Activated naive CD8-positive, alpha-beta T cell (primary cell): ENCODE results near the gene PPP1CB.
A peak's percentile ranks its signal among the peaks of the same experiment; 100 is the strongest.
"Not testable (repeated sequence)": the region's sequence is repeated elsewhere in the genome, so short reads cannot be mapped to it uniquely, and the experiment has no call there.

Experiments used
- H3K27ac Mint-ChIP-seq: one replicate; pipeline ENCODE4 v1.8.0; 2021; ENCODE audit warnings: mixed read lengths
- H3K27me3 Mint-ChIP-seq: one replicate; pipeline ENCODE4 v1.8.0; 2021; ENCODE audit warnings: mixed read lengths
- H3K36me3 Mint-ChIP-seq: one replicate; pipeline ENCODE4 v1.8.0; 2021; ENCODE audit warnings: mixed read lengths
- H3K4me1 Mint-ChIP-seq: one replicate; pipeline ENCODE4 v1.8.0; 2021; ENCODE audit warnings: low read depth, mixed read lengths
- H3K4me3 Mint-ChIP-seq: one replicate; pipeline ENCODE4 v1.8.0; 2021; ENCODE audit warnings: mild to moderate bottlenecking, mixed read lengths
- H3K9me3 Mint-ChIP-seq: one replicate; pipeline ENCODE4 v1.8.0; 2021; ENCODE audit warnings: low read depth, mixed read lengths

The PPP1CB gene

DNA sequence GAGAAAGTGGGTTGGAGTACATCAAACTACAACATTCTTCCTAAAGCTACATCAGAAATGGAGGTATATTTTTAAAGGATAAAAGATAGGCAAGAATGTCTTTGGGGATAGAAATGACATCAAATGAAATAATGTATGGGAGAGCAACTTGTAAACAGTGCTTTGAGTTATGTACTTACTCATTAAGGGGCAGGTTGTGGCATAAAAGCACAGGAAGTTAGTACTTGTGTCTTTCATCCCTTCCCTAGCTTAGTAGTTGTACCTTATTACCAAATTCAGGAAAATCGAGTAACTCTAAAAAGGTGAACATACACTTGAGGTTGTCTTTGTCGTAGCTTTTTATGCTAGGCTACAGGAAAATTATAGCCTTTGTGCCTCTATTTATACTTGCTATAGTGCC is 28.9 kb downstream of the PPP1CB start:
- Mint-ChIP-seq H3K36me3 (peaks cover 9% of the 10 kb centered on the region), H3K9me3 (no peaks in the 10 kb centered on the region), H3K27me3 (no peaks in the 10 kb centered on the region), H3K27ac (peak overlapping the region; percentile 7), H3K4me3 (no peak overlapping the region), H3K4me1 (peaks cover 23% of the 10 kb centered on the region)

DNA sequence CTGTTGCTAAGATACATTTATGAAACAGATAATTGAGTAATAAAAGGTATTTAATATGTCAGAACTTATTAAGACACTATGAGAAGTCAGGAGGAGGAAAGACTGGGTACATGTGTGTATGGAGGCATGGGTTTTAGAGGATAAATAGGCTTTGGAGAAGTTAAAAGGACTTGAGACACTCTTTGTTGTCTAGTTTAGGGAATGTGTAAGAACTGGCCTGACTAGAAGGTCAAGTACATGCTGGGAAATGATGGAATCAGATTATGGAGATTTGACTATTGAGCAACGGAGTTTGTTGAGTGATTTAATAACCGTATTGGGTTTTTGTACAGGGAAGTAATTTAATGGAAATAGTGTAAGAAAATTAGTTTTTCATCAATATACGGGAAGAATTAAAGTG is 30.8 kb downstream of the PPP1CB start:
- no peak overlapping the region for H3K27ac Mint-ChIP-seq
- H3K9me3 Mint-ChIP-seq: no peaks in the 10 kb centered on the region
- peaks cover 16% of the 10 kb centered on the region for H3K4me1 Mint-ChIP-seq
- no peaks in the 10 kb centered on the region for H3K27me3 Mint-ChIP-seq
- no peak overlapping the region for H3K4me3 Mint-ChIP-seq
- H3K36me3 Mint-ChIP-seq: peaks cover 11% of the 10 kb centered on the region

DNA sequence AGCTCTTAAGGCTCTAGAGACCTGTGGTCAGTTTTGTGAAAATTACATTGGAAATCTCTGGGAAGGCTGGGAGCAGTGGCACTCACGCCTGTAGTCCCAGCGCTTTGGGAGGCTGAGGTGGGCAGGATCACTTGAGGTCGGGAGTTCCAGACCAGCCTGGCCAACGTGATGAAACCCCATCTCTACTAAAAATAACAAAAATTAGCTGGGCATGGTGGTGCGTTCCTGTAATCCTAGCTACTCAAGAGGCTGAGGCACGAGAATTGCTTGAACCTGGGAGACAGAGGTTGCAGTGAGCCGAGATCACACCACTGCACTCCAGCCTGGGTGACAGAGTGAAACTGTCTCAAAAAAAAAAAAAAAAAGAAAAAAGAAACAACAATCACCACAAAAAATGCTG is 32.9 kb downstream of the PPP1CB start:
- H3K4me1 Mint-ChIP-seq, H3K9me3 Mint-ChIP-seq, H3K27ac Mint-ChIP-seq, H3K4me3 Mint-ChIP-seq, H3K27me3 Mint-ChIP-seq: not testable (repeated sequence)
- peaks cover 17% of the 10 kb centered on the region for H3K36me3 Mint-ChIP-seq

DNA sequence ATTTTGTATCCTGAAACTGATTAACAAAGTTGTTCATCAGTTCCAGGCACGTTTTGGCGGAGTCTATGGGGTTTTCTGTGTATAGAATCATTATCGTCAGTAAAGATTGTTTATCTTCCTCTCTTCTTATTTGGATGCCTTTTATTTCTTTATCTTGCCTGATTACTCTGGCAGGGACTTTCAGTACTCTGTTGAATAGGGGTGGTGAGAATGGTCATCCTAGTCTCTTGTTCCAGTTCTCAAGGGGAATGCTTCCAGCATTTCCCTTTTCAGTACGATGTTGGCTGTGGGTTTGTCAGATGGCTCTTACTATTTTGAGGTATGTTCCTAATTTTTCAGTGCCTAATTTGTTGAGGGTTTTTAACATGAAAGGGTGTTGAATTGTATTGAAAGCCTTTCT is 45.0 kb downstream of the PPP1CB start:
- Mint-ChIP-seq H3K27ac (peak overlapping the region; percentile 47), H3K9me3 (peaks cover 4% of the 10 kb centered on the region), H3K36me3 (peaks cover 33% of the 10 kb centered on the region), H3K27me3 (no peaks in the 10 kb centered on the region), H3K4me1 (peaks cover 39% of the 10 kb centered on the region), H3K4me3 (no peak overlapping the region)

DNA sequence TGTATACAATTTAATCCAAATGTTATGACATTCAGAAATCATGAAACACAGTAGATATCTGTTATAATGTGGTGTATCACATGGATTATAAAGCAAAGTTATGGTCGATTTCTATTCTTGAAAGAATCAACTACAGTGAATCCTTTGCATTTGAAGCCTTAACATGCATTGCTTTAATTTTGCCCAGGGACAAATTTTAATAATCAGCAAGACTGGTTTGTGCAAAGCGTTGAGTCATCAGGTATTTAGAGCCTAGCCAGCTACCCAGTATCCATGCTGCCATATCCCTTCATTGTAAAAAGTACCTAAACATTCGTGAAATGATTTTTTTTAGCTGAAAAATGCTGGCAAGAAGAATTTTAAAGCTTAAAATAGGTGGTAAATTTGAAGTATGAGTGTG is 50.1 kb downstream of the PPP1CB start:
- H3K27ac Mint-ChIP-seq: peak overlapping the region; percentile 8
- no peaks in the 10 kb centered on the region for H3K27me3 Mint-ChIP-seq

DNA sequence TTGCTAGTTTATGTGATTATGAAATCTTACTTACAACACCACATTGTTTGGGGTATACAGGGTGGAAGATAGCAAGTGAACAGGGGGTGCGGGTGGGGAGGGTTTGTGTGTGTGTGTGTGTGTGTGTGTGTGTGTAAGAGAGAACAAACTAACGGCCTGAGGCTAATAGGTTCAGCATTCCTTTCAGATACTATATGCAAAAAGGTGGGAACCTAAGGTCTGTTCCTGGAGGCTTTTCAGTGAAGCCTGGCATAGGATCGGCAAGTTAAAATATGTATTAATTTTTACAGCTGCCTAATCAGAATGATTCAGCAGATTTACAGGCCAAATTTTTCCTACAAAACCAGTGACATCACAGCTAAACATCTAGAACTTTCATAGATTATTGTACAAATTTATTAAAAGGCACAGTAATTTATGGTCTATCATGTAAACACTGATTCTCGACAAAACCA is 51.4 kb downstream of the PPP1CB start:
- H3K27me3 Mint-ChIP-seq: no peaks in the 10 kb centered on the region
- H3K4me3 Mint-ChIP-seq: no peak overlapping the region
- H3K27ac Mint-ChIP-seq: peak overlapping the region; percentile 47
- H3K36me3 Mint-ChIP-seq: peaks cover 13% of the 10 kb centered on the region
- H3K4me1 Mint-ChIP-seq: peaks cover 11% of the 10 kb centered on the region
- no peaks in the 10 kb centered on the region for H3K9me3 Mint-ChIP-seq

More for the DNA sequence above, 50.1 kb downstream of the PPP1CB start:
- peaks cover 22% of the 10 kb centered on the region for H3K4me1 Mint-ChIP-seq
- H3K4me3 Mint-ChIP-seq: no peak overlapping the region
- H3K36me3 Mint-ChIP-seq: peaks cover 19% of the 10 kb centered on the region
- no peaks in the 10 kb centered on the region for H3K9me3 Mint-ChIP-seq

DNA sequence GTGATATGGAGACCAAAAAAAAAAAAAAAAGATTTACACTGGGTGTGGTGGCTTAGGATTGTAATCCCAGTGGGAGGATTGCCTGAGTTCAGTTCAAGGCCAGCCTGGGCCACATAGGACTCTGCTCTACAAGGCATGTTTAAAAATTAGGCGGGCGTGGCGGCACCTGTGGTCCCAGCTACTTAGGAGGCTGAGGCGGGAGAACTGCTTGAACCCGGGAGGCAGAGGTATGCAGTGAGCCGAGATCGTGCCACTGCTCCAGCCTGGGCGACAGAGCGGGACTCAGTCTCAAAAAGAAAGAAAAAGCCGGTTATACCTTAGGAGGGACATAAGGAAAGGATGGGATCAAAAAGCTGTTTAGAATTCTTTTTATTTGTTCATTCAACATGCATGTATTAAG is 58.3 kb downstream of the PPP1CB start:
- H3K27me3 Mint-ChIP-seq: no peaks in the 10 kb centered on the region
- no peak overlapping the region for H3K27ac Mint-ChIP-seq

DNA sequence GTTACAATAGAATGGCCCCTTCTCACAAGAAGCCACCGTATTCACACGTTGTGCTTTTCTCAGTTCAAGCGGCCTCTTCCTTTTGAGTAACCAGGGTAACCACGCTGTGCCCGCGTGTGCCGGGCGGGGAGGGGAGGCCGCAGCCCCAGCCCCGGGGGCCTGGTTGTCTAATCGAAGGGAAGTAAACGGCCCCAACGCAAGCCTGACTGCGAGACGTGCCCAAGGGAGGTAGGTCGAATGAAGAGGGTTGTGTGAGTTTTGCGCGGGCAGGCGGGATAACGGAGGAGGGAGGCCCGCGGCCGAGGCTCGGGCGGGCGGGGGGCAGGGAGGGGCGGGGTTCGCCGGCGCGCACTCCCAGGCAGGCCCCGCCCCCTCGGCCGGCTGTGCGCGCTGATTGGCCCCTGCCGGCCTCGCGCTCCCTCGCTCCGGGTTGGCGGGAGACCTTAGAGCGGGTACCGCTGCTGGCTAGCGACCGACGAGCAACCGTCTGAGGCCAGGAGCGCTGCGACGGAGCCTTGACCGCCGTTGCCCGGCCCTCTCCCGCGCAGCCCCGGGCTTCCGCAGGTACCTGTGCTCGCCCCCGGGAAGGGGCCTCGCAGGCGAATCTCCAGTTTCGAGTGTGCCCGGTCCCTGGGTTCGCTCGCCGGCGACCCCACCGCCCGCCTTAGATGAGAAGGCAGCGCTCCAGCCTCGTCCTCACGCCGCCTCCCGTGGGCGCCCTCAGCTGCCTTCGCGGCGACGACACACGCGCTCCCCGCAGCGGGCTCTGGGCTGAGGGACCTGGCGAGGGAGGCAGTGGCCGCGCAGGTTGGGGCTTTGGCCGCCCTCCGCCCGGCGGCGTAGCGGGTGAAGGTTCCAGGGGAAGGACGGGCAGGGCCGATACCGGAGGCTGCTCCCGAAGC is 59.0 kb downstream of the PPP1CB start, which contains the start of gene SPDYA:
SPDYA (plus strand) TSS at position 451 of the 902 bp plus-strand sequence. CDS start 5,181 bp downstream, outside the sequence.
- Mint-ChIP-seq H3K27me3 (no peaks in the 10 kb centered on the region), H3K36me3 (peaks cover 2% of the 10 kb centered on the region), H3K9me3 (no peaks in the 10 kb centered on the region), H3K27ac (peak within 1 kb of the TSS; percentile 66), H3K4me3 (peak within 1 kb of the TSS; percentile 82), H3K4me1 (peaks cover 11% of the 10 kb centered on the region)

More for the DNA sequence above, 58.3 kb downstream of the PPP1CB start:
- H3K4me3 Mint-ChIP-seq: peak overlapping the region; percentile 82
- no peaks in the 10 kb centered on the region for H3K9me3 Mint-ChIP-seq
- peaks cover 11% of the 10 kb centered on the region for H3K4me1 Mint-ChIP-seq
- H3K36me3 Mint-ChIP-seq: peaks cover 2% of the 10 kb centered on the region

DNA sequence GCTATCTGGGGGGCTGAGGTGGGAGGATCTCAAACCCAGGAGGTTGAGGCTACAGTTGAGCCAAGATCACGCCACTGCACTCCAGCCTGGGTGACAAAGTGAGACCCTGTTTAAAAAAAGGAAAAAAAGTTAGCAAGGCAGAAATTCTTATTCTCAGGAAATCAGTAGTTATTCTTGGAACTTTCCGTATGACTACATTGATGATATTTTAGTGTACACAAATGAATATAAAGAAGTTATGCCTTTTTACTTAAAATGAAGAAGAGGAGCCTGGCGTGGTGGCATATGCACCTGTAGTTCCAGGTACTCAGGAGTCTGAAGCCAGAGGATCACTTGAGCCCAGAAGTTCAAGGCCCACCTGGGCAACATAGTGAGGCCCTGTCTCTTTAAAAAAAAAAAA is 66.4 kb downstream of the PPP1CB start:
- Mint-ChIP-seq H3K4me3 (no peak overlapping the region), H3K36me3 (no peaks in the 10 kb centered on the region), H3K27me3 (no peaks in the 10 kb centered on the region), H3K4me1 (peaks cover 2% of the 10 kb centered on the region), H3K27ac (no peak overlapping the region), H3K9me3 (no peaks in the 10 kb centered on the region)

DNA sequence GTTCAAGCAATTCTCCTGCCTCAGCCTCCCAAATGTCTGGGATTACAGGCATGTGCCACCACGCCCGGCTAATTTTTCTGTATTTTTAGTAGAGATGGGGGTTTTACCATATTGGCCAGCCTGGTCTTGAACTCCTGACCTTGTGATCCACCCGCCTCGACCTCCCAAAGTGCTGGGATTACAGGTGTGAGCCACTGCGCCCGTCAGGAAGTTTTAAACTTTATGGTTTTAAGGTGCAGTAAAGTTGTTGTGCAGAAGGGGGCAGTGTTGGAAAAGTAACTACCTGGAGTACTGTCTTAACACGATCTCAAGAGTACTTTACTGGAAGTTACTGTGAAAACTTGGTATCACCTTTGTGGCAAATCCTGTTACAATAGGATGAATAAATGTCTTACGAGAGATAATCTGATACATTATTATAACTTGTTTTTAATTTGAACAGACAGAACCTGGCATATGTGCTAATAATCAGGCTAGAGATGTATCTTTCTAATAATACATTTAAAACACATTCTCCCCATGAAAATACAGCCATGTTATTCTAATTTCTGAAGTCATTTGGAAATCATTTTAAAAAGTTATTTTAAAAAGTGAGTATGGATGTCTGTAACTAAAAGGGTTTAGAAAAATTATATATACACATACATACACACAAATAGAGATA is 69.8 kb downstream of the PPP1CB start:
- Mint-ChIP-seq H3K27me3 (no peaks in the 10 kb centered on the region), H3K4me3 (no peak overlapping the region), H3K36me3 (no peaks in the 10 kb centered on the region), H3K27ac (no peak overlapping the region), H3K4me1 (peaks cover 2% of the 10 kb centered on the region), H3K9me3 (no peaks in the 10 kb centered on the region)

DNA sequence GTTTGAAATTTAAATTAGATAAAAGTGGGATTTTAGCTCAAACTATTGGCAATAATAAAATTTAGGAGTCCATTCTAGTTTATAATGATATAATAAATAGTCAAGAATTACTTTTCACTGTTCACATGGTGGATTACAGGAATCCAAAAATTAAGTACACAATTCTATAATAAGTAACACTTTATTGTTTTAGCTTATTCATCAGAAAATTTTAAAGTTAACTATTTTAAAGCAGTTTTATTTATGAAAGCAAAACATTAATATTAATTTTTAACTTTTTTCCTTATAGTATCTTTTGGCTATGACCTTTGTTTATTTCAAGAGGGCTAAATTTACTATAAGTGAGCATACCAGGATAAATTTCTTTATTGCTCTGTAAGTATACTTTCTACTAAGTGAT is 70.4 kb downstream of the PPP1CB start:
- Mint-ChIP-seq H3K4me1 (peaks cover 2% of the 10 kb centered on the region), H3K27ac (no peak overlapping the region), H3K4me3 (no peak overlapping the region), H3K9me3 (no peaks in the 10 kb centered on the region), H3K27me3 (no peaks in the 10 kb centered on the region), H3K36me3 (no peaks in the 10 kb centered on the region)

DNA sequence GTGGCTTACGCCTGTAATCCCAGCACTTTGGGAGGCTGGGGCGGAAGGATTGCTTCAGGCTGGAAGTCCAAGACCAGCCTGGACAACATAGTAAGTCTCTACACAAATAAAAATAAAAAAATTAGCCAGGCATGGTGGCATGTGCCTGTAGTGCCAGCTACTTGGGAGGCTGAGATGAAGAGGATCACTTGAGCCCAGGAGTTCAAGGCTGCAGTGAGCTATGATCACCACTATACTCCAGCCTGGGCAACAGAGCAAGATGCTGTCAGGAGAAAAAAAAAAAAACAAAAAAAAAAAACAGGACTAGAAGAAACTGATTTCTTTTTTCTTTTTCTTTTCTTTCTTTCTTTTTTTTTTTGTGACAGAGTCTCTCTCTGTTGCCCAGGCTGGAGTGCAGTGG is 72.6 kb downstream of the PPP1CB start:
- H3K9me3 Mint-ChIP-seq: no peaks in the 10 kb centered on the region
- no peaks in the 10 kb centered on the region for H3K27me3 Mint-ChIP-seq
- H3K36me3 Mint-ChIP-seq: peaks cover 3% of the 10 kb centered on the region
- peaks cover 8% of the 10 kb centered on the region for H3K4me1 Mint-ChIP-seq
- H3K4me3 Mint-ChIP-seq: no peak overlapping the region
- H3K27ac Mint-ChIP-seq: no peak overlapping the region

DNA sequence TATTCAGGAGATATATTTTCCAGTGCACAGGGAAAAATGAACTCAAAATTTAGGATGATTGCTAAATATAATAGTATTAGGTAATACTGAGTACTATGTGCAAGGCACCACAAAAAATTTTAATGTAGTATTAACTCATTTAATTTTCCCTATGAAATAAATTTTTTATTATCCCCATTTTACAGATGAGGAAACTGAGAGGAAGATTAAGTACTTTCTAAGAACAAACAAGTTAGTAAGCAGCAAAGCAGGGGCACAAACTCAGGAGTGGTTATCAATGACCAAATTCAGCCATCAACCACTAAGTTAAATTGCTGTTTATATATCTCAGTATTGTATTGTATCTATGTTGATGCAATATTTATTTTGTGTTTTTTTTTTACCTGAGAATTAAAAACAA is 73.2 kb downstream of the PPP1CB start:
- Mint-ChIP-seq H3K36me3 (peaks cover 3% of the 10 kb centered on the region), H3K27ac (no peak overlapping the region), H3K9me3 (no peaks in the 10 kb centered on the region), H3K27me3 (no peaks in the 10 kb centered on the region), H3K4me1 (peaks cover 8% of the 10 kb centered on the region), H3K4me3 (no peak overlapping the region)

DNA sequence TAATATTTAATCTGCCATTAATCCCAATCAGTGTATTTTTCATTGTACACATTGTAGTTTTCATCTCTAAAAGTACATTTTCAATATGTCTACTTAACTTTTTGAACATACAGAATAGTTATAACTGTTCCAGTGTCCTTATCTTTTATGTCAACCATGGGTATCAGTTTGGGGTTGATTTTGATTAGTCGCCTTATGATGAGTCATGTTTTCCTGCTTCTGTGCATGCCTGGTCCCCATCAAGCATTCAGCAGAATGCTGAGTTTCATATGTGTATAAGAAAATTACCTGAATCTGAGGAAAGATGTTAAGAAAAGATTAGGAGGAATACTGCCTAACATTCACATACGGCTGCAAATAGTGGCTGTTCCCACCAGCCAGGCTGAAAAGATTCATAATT is 76.8 kb downstream of the PPP1CB start:
- no peak overlapping the region for H3K4me3 Mint-ChIP-seq
- H3K36me3 Mint-ChIP-seq: peaks cover 3% of the 10 kb centered on the region

DNA sequence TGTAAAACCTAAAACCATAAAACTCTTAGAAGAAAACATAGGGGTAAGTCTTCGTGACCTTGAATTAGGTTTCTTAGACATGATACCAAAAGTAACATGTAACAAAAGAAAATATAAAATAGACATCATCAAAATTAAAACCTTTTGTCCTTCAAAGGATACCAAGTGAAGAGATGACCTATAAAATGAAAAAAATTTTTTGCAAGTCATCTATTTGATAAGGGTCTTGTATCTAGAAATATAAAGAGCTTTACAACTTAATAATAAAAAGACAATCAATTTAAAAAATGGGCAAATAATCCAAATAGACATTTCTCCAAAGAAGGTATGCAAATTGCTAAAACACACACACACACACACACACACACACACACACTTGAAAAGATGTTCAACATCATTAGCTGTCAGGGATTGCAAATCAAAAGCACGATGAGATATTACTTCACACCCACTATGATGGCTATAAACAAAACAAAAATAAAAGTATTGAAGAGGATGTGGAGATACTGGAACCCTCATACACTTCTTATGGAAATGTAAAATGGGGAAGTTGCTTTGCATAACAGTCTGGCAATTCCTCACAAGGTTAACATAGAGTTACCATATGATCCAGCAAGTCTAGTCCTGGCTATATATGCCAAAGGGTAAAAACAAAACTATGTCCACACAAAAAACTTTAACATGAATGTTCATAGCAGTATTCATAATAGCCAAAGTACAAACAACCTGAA is 82.3 kb downstream of the PPP1CB start:
- Mint-ChIP-seq H3K4me3 (no peak overlapping the region), H3K27ac (no peak overlapping the region), H3K36me3 (no peaks in the 10 kb centered on the region), H3K4me1 (no peaks in the 10 kb centered on the region), H3K9me3 (no peaks in the 10 kb centered on the region), H3K27me3 (no peaks in the 10 kb centered on the region)

More for the DNA sequence above, 76.8 kb downstream of the PPP1CB start:
- Mint-ChIP-seq H3K4me1 (peaks cover 6% of the 10 kb centered on the region), H3K27me3 (no peaks in the 10 kb centered on the region), H3K9me3 (no peaks in the 10 kb centered on the region), H3K27ac (no peak overlapping the region)
